SK-N-MC (cell line): ENCODE data around the gene HBM.
"Not testable (repeated sequence)": the region's sequence is repeated elsewhere in the genome, so short reads cannot be mapped to it uniquely, and the experiment has no call there.

Source experiments
- DNase-seq: peaks from one replicate; pipeline ENCODE4 v3.0.0-alpha.2; 2011; ENCODE audit warnings: low read depth, low spot score
- H3K27ac ChIP-seq: fragments of 200-600 bp; sonication (generic); 2 replicates; pipeline ENCODE4 v1.5.1; 2016; ENCODE audit warnings: mixed run types
- H3K36me3 ChIP-seq: fragments of 200-600 bp; sonication (generic); 2 replicates; pipeline ENCODE4 v1.6.1; 2017; ENCODE audit warnings: antibody characterized with exemption, low read length, mixed read lengths; ENCODE audit not compliant: insufficient read depth
- H3K4me3 ChIP-seq: fragments of 200-600 bp; sonication (generic); 2 replicates; pipeline ENCODE4 v1.5.1; 2016
- H3K9ac ChIP-seq: fragments of 200-600 bp; sonication (generic); 2 replicates; pipeline ENCODE4 v1.8.0; 2017; ENCODE audit warnings: mixed run types, mixed read lengths; ENCODE audit not compliant: insufficient read length
- H3K9me3 ChIP-seq: fragments of 200-600 bp; sonication (generic); 2 replicates; pipeline ENCODE4 v1.6.1; 2017; ENCODE audit warnings: low read depth, mild to moderate bottlenecking, antibody characterized with exemption, low read length, moderate library complexity, mixed read lengths
- EZH2 ChIP-seq: fragments of 200-600 bp; sonication (generic); IDR thresholded peaks from one replicate; pipeline ENCODE4 v1.6.1; 2017; ENCODE audit warnings: antibody characterized with exemption
- FOXP2 ChIP-seq: optimal IDR thresholded peaks from 2 replicates; pipeline ENCODE3; 2011; ENCODE audit warnings: mild to moderate bottlenecking, moderate library complexity; ENCODE audit not compliant: insufficient read depth; ENCODE audit errors: extremely low read length, control extremely low read depth
- POLR2AphosphoS5 ChIP-seq: IDR thresholded peaks from 2 replicates; pipeline ENCODE4 v1.6.1; 2012; ENCODE audit warnings: mild to moderate bottlenecking, low read depth, low read length, borderline replicate concordance

The HBM gene

GRCh38 chr16:192686-193085 lies 26.9 kb downstream of the HBM start:
- Histone ChIP-seq H3K9ac (no peak overlapping the region), H3K9me3 (no peaks in the 10 kb centered on the region), H3K27ac (no peak overlapping the region), H3K36me3 (peaks cover 93% of the 10 kb centered on the region), H3K4me3 (no peak overlapping the region)
- TF ChIP-seq EZH2 (no peak), FOXP2 (no peak), POLR2AphosphoS5 (no peak)
- no peak for DNase-seq

DNA sequence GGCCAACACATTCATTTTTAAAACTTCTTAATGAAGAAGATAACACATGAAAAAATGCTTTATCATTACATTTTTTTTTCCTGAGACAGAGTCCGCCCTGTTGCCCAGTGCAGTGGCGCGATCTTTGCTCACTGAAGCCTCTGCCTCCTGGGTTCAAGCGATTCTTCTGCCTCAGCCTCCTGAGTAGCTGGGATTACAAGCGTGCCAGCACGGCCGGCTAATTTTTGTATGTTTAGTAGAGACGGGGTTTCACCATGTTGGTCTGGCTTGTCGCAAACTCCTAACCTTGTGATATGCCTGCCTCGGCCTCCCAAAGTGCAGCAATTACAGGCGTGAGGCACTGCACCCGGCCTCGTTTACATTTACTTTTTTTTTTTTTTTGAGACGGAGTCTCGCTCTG lies 27.7 kb downstream of the HBM start:
- H3K9me3 ChIP-seq, result no peaks in the 10 kb centered on the region
- no peak for DNase-seq
- peaks cover 97% of the 10 kb centered on the region for H3K36me3 ChIP-seq
- no peak overlapping the region for H3K4me3 ChIP-seq
- no peak overlapping the region for H3K9ac ChIP-seq
- no peak overlapping the region for H3K27ac ChIP-seq
- TF ChIP-seq POLR2AphosphoS5, result no peak
- no peak for TF ChIP-seq EZH2
- TF ChIP-seq FOXP2, result no peak

GRCh38 chr16:194516-194915 lies 28.7 kb downstream of the HBM start:
- H3K9me3 ChIP-seq, result no peaks in the 10 kb centered on the region
- H3K36me3 ChIP-seq, result peaks cover 96% of the 10 kb centered on the region
- DNase-seq, result no peak
- H3K4me3 ChIP-seq, result no peak overlapping the region
- H3K27ac ChIP-seq, result no peak overlapping the region
- TF ChIP-seq EZH2 (no peak), FOXP2 (no peak), POLR2AphosphoS5 (no peak)
- no peak overlapping the region for H3K9ac ChIP-seq

DNA sequence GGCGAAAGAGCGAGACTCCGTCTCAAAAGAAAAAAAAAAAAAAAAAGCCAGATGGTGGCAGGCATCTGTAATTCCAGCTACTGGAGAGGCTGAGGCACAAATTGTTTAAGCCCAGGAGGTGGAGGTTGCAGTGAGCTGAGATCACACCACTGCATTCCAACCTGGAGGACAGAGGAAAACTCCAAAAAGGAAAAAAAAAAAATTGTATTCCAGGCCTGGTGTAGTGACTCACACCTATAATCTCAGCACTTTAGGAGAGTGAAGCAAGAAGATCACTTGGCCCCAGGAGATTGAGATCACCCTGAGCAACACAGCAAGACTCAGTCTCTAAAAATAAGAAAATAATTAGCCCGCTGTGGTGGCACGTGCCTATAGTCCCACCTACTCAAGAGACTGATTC lies 34.6 kb downstream of the HBM start:
- H3K9ac ChIP-seq, result no peak overlapping the region
- peaks cover 79% of the 10 kb centered on the region for H3K36me3 ChIP-seq
- no peak overlapping the region for H3K27ac ChIP-seq
- no peak for TF ChIP-seq EZH2
- TF ChIP-seq FOXP2, result no peak
- no peak for TF ChIP-seq POLR2AphosphoS5
- H3K4me3 ChIP-seq, result no peak overlapping the region
- no peaks in the 10 kb centered on the region for H3K9me3 ChIP-seq
- no peak for DNase-seq

GRCh38 chr16:203246-203645 lies 37.5 kb downstream of the HBM start:
- DNase-seq, result no peak
- H3K9me3 ChIP-seq, result no peaks in the 10 kb centered on the region
- no peak for TF ChIP-seq EZH2
- TF ChIP-seq FOXP2, result no peak
- no peak for TF ChIP-seq POLR2AphosphoS5
- no peak overlapping the region for H3K27ac ChIP-seq
- no peak overlapping the region for H3K9ac ChIP-seq
- no peak overlapping the region for H3K4me3 ChIP-seq
- peaks cover 80% of the 10 kb centered on the region for H3K36me3 ChIP-seq

- H3K27ac ChIP-seq, H3K9ac ChIP-seq, H3K4me3 ChIP-seq, DNase-seq, H3K9me3 ChIP-seq: not testable (repeated sequence)
- peaks cover 80% of the 10 kb centered on the region for H3K36me3 ChIP-seq
These were observed 38.3 kb downstream of the HBM start for GRCh38 chr16:204046-204445.

GRCh38 chr16:209359-209758 lies 43.6 kb downstream of the HBM start:
- peaks cover 87% of the 10 kb centered on the region for H3K36me3 ChIP-seq
- H3K9me3 ChIP-seq, H3K4me3 ChIP-seq, H3K27ac ChIP-seq, DNase-seq, H3K9ac ChIP-seq: not testable (repeated sequence)

GRCh38 chr16:211631-212180 lies 45.9 kb downstream of the HBM start:
- not testable (repeated sequence) for H3K4me3 ChIP-seq, H3K9me3 ChIP-seq, H3K9ac ChIP-seq, DNase-seq, H3K27ac ChIP-seq
- peaks cover 86% of the 10 kb centered on the region for H3K36me3 ChIP-seq

GRCh38 chr16:212999-213398 lies 47.2 kb downstream of the HBM start:
- H3K9ac ChIP-seq, result no peak overlapping the region
- TF ChIP-seq POLR2AphosphoS5, result no peak
- TF ChIP-seq FOXP2, result no peak
- TF ChIP-seq EZH2, result no peak
- H3K36me3 ChIP-seq, result peaks cover 85% of the 10 kb centered on the region
- H3K9me3 ChIP-seq, result no peaks in the 10 kb centered on the region
- DNase-seq, result no peak
- H3K27ac ChIP-seq, result no peak overlapping the region
- H3K4me3 ChIP-seq, result no peak overlapping the region
